Activated T-cell treated with anti-CD3 and anti-CD28 coated beads, Interleukin-2, amount 50 U/mL, for 72 hours (primary cell): ENCODE results near the gene FAM124A. TPM values are rescaled to one million over a fixed set of nuclear protein-coding genes. Genes with fewer than 3 reads are reported as not detected.

Source experiments
- ATAC-seq, 2 donors: fragments of 150-1000 bp; cut with Tn5 transposase; replicated peaks in 1 of 2; 2 replicates each; pipeline ENCODE4 v1.10.0; 2021; ENCODE audit warnings: moderate library complexity in 2 of 2, mild to moderate bottlenecking in 1 of 2
- DNase-seq, 2 donors: peaks; one replicate each; pipeline ENCODE4 v3.0.0; 2021 to 2022; ENCODE audit warnings: mixed read lengths in 1 of 2
- H3K27ac Mint-ChIP-seq: one replicate; pipeline ENCODE4 v1.8.0; 2022; ENCODE audit warnings: mild to moderate bottlenecking, moderate library complexity, mixed read lengths
- H3K27me3 Mint-ChIP-seq: one replicate; pipeline ENCODE4 v1.8.0; 2022; ENCODE audit warnings: low read depth, mixed read lengths
- H3K36me3 Mint-ChIP-seq, 2 donors: one replicate each; pipeline ENCODE4 v1.8.0; 2022; ENCODE audit warnings: mixed read lengths in 2 of 2, mild to moderate bottlenecking in 1 of 2; ENCODE audit not compliant: insufficient read depth in 2 of 2
- H3K4me1 Mint-ChIP-seq: one replicate; pipeline ENCODE4 v1.8.0; 2022; ENCODE audit warnings: low read depth, mixed read lengths
- H3K4me3 Mint-ChIP-seq, 2 donors: one replicate each; pipeline ENCODE4 v1.8.0; 2022; ENCODE audit warnings: mild to moderate bottlenecking in 2 of 2, mixed read lengths in 2 of 2, moderate library complexity in 2 of 2
- H3K9me3 Mint-ChIP-seq, 2 donors: one replicate each; pipeline ENCODE4 v1.8.0; 2022; ENCODE audit warnings: mixed read lengths in 2 of 2
- total RNA-seq, 2 donors: library from RNA; stranded (reverse); gene quantifications; one replicate each; pipeline ENCODE4 v1.2.3, GENCODE V29; 2022

The FAM124A gene
- total RNA-seq, 2 donors from 2014 or later, result 0.19 to 0.35 TPM

DNA sequence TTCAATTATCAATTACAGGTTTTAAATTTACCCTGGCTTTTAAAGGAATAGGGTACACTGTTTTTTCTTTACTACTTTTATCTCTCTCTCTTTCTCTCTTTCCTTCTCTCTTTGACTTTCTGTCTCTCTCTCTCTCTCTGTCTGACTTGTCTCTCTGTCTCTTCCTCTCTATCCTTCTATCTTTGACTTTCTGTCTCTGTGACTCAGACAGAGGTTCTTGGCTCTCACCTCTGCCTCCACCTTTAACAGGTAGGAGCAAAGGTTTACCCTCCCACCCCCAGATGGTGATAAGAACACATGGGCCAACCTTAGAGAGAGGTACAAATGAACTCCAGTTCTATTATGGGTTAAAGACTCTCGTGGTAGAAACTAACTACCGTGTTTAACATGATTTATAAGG, 20.3 kb upstream of the FAM124A start:
- H3K4me3 Mint-ChIP-seq, result no peak overlapping the region
- H3K4me1 Mint-ChIP-seq, result no peaks in the 10 kb centered on the region
- DNase-seq (no peak), ATAC-seq (no peak)
- H3K36me3 Mint-ChIP-seq, result peaks cover 0 to 2% of the 10 kb centered on the region in 2 donors
- peaks cover 10% of the 10 kb centered on the region for H3K27me3 Mint-ChIP-seq
- no peak overlapping the region for H3K27ac Mint-ChIP-seq
- H3K9me3 Mint-ChIP-seq, result peaks cover 2 to 3% of the 10 kb centered on the region in 2 donors

DNA sequence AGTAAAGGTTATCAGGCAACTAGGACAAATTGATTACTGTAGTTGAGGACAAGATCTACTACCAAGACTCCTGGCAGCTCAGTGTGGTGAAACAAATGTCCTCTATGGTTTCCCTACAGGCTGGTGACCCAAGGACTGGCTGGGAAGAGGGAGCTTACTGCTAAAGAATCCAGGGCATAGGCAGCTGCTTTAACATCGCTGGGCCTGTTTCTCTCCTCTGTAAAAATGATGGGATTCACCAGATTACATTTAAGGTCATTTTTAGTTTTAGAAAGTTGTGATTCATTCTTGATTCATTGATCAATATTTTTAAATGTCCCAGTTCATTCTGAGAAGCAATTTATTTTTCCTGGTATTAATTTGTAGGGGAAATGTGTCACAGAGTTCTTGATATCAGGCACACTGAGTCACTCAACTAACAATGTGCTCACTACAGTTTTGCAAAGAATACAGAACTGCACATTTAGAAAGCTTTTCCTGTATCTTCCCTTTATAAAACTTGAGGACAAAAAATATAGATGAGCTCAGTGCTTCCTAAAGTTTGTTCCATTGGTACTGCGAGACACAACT, 19.6 kb upstream of the FAM124A start:
- Mint-ChIP-seq H3K9me3 (peaks cover 2 to 3% of the 10 kb centered on the region in 2 donors), H3K4me3 (peak overlapping the region in 1 of 2 donors; percentile 6), H3K4me1 (no peaks in the 10 kb centered on the region), H3K27ac (no peak overlapping the region), H3K36me3 (peaks cover 0 to 2% of the 10 kb centered on the region in 2 donors), H3K27me3 (peaks cover 10% of the 10 kb centered on the region)
- peak in 1 of 2 donors; percentile 32 for ATAC-seq
- no peak for DNase-seq

- H3K9me3 Mint-ChIP-seq, result no peaks in the 10 kb centered on the region
- H3K4me3 Mint-ChIP-seq, result no peak overlapping the region
- H3K27ac Mint-ChIP-seq, result no peak overlapping the region
- DNase-seq, result no peak
- peaks cover 38% of the 10 kb centered on the region for H3K27me3 Mint-ChIP-seq
- no peaks in the 10 kb centered on the region for H3K4me1 Mint-ChIP-seq
- ATAC-seq, result no peak
- H3K36me3 Mint-ChIP-seq, result no peaks in the 10 kb centered on the region
Measured at GRCh38 chr13:51206584-51206983, 15.6 kb upstream of the FAM124A start.

DNA sequence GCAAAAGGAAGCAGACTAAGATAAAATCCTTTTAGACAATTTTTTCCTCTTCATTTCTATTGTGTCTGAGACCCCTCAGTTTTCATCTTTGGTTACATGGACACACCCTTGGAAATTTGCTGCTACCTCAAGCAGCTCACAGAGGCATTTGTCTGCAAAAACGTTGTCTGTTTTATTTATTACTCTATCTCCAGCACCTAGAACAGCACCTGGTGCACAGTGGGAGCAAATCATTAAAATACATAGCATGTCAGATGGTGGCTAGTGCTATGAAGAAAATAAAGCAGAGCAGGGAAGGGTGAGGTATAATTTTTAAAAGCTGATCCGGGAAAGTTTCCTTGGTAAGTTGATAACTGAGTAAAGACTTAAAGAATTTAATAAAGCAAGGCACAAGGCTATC, 14.3 kb upstream of the FAM124A start:
- DNase-seq, result no peak
- Mint-ChIP-seq H3K27me3 (peaks cover 45% of the 10 kb centered on the region), H3K27ac (no peak overlapping the region), H3K9me3 (no peaks in the 10 kb centered on the region), H3K36me3 (no peaks in the 10 kb centered on the region), H3K4me3 (no peak overlapping the region), H3K4me1 (no peaks in the 10 kb centered on the region)
- no peak for ATAC-seq

- ATAC-seq (no peak), DNase-seq (no peak)
- Mint-ChIP-seq H3K4me3 (no peak overlapping the region), H3K27ac (no peak overlapping the region), H3K27me3 (peaks cover 42% of the 10 kb centered on the region), H3K4me1 (no peaks in the 10 kb centered on the region), H3K36me3 (no peaks in the 10 kb centered on the region), H3K9me3 (no peaks in the 10 kb centered on the region)
Measured at GRCh38 chr13:51208716-51209115, 13.5 kb upstream of the FAM124A start.

DNA sequence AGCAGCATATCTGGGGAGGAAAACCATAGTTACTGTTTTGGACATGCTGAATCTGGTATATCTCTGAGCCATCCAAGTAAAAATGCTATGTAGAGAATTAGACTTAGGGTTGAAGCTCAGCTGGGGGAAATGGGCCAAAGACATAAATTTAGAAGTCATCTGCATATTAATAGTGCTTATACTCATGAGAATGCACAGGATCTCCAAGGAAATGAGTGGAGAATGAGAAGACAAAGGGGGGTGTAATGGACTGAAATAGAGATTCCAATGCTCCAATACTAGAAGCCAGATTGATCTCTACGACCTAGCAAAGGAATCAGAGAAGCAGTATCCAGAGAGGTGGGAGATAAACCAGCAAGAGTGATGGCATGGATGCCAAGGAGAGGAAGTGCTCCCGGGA, 10.3 kb upstream of the FAM124A start:
- ATAC-seq (no peak), DNase-seq (no peak)
- no peak overlapping the region for H3K4me3 Mint-ChIP-seq
- H3K4me1 Mint-ChIP-seq, result no peaks in the 10 kb centered on the region
- H3K9me3 Mint-ChIP-seq, result no peaks in the 10 kb centered on the region
- H3K27me3 Mint-ChIP-seq, result peaks cover 56% of the 10 kb centered on the region
- H3K36me3 Mint-ChIP-seq, result no peaks in the 10 kb centered on the region
- H3K27ac Mint-ChIP-seq, result no peak overlapping the region

- Mint-ChIP-seq H3K27me3 (peaks cover 60% of the 10 kb centered on the region), H3K4me1 (no peaks in the 10 kb centered on the region), H3K4me3 (no peak overlapping the region), H3K36me3 (no peaks in the 10 kb centered on the region), H3K9me3 (no peaks in the 10 kb centered on the region), H3K27ac (no peak overlapping the region)
- ATAC-seq (no peak), DNase-seq (no peak)
Measured at GRCh38 chr13:51212758-51213157, 9.4 kb upstream of the FAM124A start.

DNA sequence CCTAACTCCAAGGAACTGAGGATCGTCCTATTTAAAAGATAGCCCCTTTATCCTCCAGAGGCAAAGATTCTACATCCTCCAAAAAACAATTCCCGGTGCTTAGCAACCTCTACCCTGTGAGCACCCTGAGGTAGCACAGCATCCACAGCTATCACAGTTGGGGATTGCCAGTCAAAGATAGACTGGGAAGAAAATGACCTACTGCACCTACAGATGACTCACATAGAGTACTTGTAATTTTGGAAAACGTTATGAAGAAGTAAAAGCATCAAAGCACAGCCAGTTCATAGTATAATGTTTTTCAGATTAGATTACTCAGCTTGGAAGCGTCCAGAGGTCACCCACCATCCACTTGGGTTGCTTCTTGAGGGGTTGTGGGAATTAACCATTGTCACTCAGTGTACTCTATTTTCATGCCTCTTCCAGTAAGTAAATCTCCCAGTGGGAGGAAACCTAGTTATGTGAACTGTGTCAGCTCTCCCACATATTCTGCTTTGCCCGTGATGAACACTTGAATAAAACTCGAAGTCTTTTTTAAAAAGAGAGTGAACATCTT, 8.9 kb upstream of the FAM124A start:
- no peak for ATAC-seq
- no peak for DNase-seq
- Mint-ChIP-seq H3K4me3 (no peak overlapping the region), H3K27ac (no peak overlapping the region), H3K4me1 (no peaks in the 10 kb centered on the region), H3K27me3 (peaks cover 56% of the 10 kb centered on the region), H3K36me3 (no peaks in the 10 kb centered on the region), H3K9me3 (no peaks in the 10 kb centered on the region)

DNA sequence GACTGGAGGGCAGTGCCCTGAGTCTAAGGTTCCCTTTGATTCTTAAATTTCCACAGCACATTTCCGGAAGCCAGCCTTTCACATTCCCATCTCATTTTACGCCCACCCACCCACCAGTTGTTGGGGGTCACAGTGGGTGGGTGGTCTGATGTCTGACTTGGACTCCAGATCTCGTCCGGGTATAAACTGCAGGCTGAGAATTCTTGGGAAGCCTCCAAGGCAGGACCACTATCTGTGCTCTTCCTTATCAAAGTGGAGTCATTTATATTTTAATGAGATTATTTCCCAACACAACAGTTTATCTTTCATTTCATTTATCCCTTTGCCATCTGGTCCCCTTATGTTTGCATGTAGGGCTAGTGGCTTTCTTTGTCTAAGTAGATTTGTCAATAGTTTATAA, 3.6 kb upstream of the FAM124A start:
- no peaks in the 10 kb centered on the region for H3K36me3 Mint-ChIP-seq
- no peaks in the 10 kb centered on the region for H3K4me1 Mint-ChIP-seq
- no peak for ATAC-seq
- no peak overlapping the region for H3K4me3 Mint-ChIP-seq
- H3K27ac Mint-ChIP-seq, result no peak overlapping the region
- peaks cover 57% of the 10 kb centered on the region for H3K27me3 Mint-ChIP-seq
- no peaks in the 10 kb centered on the region for H3K9me3 Mint-ChIP-seq
- DNase-seq, result no peak

DNA sequence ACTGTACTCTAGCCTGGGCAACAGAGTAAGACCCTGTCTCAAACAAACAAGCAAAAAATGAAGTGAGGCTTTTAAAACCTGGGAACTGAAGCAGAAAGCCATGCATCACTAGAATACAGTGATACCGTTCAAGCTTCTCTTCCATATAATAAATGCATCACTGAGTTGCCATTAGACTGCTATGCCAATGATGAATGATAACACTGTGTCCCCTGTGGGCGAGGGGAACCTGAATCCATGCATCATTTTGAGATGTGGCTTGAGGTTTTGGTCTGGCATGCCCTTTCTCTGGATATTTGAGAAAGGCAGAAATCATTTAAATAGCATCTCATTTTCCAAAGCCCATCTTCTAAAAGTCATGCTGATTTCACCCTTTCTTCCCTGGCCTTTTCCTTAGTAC, 1.5 kb upstream of the FAM124A start:
- DNase-seq, result no peak

GRCh38 chr13:51221108-51221507, 1.1 kb upstream of the FAM124A start:
- Mint-ChIP-seq H3K36me3 (no peaks in the 10 kb centered on the region), H3K9me3 (no peaks in the 10 kb centered on the region), H3K27me3 (peaks cover 61% of the 10 kb centered on the region), H3K27ac (no peak overlapping the region), H3K4me3 (peak overlapping the region; percentile 20 to 76), H3K4me1 (no peaks in the 10 kb centered on the region)
- no peak for ATAC-seq
- no peak for DNase-seq

More for the DNA sequence above, 1.5 kb upstream of the FAM124A start:
- Mint-ChIP-seq H3K4me1 (no peaks in the 10 kb centered on the region), H3K27me3 (peaks cover 57% of the 10 kb centered on the region), H3K36me3 (no peaks in the 10 kb centered on the region), H3K27ac (no peak overlapping the region), H3K9me3 (no peaks in the 10 kb centered on the region), H3K4me3 (no peak overlapping the region)
- no peak for ATAC-seq

DNA sequence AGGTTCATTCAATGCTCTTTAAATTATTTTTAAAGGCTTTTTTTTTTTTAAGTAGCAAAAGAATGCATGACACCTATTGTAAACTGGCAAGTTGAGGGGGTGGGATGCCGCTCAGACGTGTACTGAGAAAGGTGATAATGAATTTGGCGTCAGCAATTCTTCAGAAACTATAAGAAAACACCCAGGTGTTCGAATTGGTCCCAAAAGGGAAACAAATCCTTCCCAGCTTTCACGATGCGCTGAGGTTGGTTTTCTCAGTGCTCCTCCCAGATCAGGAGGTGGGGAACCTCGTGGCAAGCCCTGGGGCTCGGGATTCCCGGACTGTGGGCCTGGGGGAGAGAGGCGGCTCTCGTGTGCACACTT, 543 bp upstream of the FAM124A start:
- Mint-ChIP-seq H3K9me3 (no peaks in the 10 kb centered on the region), H3K4me3 (peak overlapping the region; percentile 76), H3K4me1 (no peaks in the 10 kb centered on the region), H3K27ac (no peak overlapping the region), H3K36me3 (no peaks in the 10 kb centered on the region), H3K27me3 (peaks cover 67% of the 10 kb centered on the region)
- ATAC-seq (no peak), DNase-seq (no peak)

DNA sequence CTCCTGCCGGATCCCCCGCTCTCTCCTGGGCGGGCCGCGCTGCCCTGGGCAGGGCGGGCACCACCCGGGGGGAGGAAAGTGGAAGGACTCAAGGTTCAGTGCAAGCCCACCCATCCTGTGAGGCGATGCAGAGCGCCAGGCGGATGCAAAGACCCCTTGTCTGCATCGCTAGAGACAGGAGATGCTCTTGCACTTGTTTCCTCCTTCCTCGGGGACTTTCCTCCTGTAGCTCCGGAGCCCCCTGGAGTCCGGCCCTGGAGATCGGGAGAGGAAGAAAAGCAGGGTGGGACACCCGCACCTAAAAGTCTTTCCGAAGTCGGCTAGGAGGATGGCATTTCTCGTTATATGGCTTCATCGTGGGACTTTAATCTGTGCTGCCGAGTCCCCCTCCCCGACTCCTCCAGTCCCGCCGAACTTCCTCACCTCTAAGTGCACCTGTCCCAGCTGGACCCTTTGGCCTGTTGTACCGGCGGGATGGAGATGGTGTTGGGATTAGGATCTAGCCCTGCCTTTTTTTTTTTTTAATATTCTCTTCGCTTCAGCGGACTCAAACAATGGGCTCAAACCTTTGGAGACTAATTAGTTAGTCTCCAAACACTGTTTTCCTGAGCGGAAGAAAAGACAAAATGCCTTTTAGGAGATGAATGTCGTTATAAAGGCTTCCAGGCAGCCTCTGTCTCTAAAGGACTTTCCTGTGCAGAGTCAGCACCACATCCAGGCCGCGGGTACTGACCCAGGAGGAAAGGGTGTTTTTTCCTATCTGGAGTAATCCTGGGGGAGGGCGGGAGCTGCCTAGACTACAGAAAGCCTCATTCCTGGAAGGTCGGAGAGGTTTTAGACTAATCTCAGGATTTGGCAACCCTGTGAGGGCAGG, 725 bp downstream of the FAM124A start:
- ATAC-seq (peak; percentile 41 to 44), DNase-seq (peak in 1 of 2 donors; percentile 13)
- Mint-ChIP-seq H3K4me3 (peak overlapping the region; percentile 64), H3K27me3 (peaks cover 65% of the 10 kb centered on the region), H3K4me1 (no peaks in the 10 kb centered on the region), H3K27ac (no peak overlapping the region), H3K36me3 (no peaks in the 10 kb centered on the region), H3K9me3 (no peaks in the 10 kb centered on the region)
